Fibroblast of the aortic adventitia (primary cell): ENCODE results near the gene C4BPA. TPM values are rescaled to one million over a fixed set of nuclear protein-coding genes. Genes with fewer than 3 reads are reported as not detected.

Source experiments
- DNase-seq: peaks from one replicate; pipeline ENCODE4 v3.0.0-alpha.2; 2010; ENCODE audit warnings: low read depth
- H3K4me3 ChIP-seq: 2 replicates; pipeline ENCODE4 v1.5.1; 2011; ENCODE audit warnings: low read depth, mild to moderate bottlenecking, control low read depth, low read length, moderate library complexity
- total RNA-seq: library from RNA; depleted of rRNA; stranded (reverse); fragments of >200 nt; gene quantifications from 2 replicates; pipeline ENCODE4 v1.2.3, GENCODE V29; 2012; ENCODE audit warnings: low replicate concordance
- TF ChIP-seq, protein P1 (sequence below): IDR thresholded peaks from 2 replicates; pipeline ENCODE4 v1.5.1; 2011; ENCODE audit warnings: mild to moderate bottlenecking, low read length, control low read depth, inconsistent platforms; ENCODE audit not compliant: insufficient read depth

The C4BPA gene
- total RNA-seq, 1 donor, result not detected

DNA sequence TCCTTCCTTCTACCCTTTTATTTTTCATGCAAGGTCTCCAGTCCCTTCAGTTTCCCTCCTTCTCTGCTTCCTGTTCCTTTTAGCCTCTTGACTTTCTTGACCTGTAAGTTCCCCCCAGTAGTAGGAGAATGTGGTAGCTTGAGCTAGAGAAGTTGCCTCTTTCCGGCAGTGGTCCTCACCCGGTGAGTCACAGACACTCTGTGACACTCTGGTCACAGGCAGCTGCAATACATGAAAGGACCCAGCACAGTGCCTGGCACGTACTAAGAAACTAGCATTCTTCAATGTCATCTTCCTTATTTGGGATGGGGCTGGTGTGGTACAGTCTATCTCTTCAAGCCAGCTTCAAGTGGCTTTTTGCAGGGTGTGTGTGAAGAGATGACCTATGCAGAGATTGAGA, 35.0 kb upstream of the C4BPA start:
- no peak overlapping the region for H3K4me3 ChIP-seq
- DNase-seq, result no peak
- TF ChIP-seq, protein P1, sequence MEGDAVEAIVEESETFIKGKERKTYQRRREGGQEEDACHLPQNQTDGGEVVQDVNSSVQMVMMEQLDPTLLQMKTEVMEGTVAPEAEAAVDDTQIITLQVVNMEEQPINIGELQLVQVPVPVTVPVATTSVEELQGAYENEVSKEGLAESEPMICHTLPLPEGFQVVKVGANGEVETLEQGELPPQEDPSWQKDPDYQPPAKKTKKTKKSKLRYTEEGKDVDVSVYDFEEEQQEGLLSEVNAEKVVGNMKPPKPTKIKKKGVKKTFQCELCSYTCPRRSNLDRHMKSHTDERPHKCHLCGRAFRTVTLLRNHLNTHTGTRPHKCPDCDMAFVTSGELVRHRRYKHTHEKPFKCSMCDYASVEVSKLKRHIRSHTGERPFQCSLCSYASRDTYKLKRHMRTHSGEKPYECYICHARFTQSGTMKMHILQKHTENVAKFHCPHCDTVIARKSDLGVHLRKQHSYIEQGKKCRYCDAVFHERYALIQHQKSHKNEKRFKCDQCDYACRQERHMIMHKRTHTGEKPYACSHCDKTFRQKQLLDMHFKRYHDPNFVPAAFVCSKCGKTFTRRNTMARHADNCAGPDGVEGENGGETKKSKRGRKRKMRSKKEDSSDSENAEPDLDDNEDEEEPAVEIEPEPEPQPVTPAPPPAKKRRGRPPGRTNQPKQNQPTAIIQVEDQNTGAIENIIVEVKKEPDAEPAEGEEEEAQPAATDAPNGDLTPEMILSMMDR, result no peak

DNA sequence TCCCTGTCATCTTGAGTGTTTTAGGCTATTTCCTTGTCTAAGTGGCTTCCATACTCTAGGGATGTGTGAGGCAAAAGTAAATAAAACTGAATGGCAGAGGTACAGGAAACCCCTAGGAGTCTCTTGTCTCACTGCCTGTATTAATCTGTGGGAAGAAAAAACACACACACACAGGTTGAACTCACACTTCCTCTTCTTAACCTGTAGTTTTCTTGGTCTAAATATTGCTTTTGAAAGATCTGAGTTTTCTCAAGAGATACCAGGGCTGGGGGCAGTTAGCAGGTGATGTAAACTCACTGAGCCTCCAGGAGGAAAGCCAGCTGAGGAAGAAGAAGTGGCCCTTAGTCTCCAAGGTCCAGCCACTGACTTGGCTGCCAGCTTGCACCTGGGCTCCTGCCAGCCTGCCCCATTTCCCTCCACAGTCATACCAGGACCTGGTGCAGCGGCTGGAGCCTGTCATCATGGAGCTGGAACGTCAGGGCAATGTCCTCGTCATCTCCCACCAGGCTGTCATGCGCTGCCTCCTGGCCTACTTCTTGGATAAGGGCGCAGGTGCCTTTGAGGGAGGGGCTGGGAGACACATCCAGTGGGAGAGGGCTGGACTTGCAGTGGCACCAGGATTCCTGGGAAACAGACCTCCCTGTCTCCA, 34.1 kb upstream of the C4BPA start:
- no peak for DNase-seq
- TF ChIP-seq, protein P1, result no peak
- H3K4me3 ChIP-seq, result no peak overlapping the region

DNA sequence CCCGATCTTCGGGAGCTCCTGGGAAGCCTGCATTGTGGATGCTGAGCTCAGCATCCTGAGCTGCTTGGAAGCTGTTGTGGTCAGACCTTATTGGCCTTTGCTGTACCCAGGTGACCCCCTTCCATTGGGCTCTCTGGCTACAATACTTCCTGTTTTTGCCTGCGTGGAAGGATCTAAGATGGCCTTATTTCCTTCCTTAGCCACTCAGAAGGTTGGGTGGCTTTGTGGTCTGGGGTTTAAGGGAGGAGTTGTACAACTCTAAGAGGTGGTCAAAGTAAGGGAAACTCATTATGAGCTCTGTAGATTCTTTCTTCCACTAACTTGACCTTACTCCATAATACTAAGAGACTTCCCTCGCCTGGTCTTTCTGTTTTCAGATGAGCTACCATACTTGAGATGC, 33.2 kb upstream of the C4BPA start:
- DNase-seq, result no peak
- TF ChIP-seq, protein P1, result no peak
- no peak overlapping the region for H3K4me3 ChIP-seq

DNA sequence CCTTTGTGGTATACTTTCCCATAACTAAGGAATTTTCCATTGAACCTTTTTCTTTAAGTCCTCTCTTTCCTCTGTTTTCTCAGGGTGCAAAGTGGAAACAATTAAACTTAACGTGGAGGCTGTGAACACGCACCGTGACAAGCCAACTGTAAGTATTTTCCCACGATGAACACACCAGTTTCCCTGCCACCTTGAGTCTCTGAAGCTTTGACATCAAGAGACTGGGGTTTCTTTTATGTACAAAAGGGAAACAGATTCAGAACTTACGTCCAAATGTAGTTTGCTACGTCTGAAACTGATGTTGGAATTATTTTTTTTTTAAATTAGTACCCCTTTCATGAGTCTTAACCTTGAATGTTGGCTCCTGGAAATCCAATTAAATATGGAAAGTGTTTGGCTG, 32.6 kb upstream of the C4BPA start:
- TF ChIP-seq, protein P1, result no peak
- no peak for DNase-seq

DNA sequence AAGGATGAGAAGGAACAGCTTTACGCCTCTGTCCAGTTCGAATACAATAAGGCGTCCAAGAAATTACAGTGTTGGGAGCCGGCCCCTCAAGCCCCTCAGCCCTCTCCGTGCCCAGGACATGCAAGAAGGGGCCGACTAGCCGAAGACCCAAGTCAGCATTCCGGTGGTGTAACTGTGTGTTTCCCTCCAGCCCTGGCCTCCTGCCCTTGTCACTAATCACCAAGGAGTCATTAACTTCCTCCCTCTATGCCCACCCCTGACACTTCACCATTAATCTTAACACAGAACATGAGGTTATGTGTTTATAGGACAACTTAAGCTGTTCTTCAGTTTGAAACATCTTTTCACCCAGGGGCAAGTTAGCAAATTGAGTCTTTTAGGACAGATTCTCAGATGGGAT, 31.8 kb upstream of the C4BPA start:
- TF ChIP-seq, protein P1, result no peak
- no peak for DNase-seq
- no peak overlapping the region for H3K4me3 ChIP-seq

More for the DNA sequence above, 32.6 kb upstream of the C4BPA start:
- no peak overlapping the region for H3K4me3 ChIP-seq

DNA sequence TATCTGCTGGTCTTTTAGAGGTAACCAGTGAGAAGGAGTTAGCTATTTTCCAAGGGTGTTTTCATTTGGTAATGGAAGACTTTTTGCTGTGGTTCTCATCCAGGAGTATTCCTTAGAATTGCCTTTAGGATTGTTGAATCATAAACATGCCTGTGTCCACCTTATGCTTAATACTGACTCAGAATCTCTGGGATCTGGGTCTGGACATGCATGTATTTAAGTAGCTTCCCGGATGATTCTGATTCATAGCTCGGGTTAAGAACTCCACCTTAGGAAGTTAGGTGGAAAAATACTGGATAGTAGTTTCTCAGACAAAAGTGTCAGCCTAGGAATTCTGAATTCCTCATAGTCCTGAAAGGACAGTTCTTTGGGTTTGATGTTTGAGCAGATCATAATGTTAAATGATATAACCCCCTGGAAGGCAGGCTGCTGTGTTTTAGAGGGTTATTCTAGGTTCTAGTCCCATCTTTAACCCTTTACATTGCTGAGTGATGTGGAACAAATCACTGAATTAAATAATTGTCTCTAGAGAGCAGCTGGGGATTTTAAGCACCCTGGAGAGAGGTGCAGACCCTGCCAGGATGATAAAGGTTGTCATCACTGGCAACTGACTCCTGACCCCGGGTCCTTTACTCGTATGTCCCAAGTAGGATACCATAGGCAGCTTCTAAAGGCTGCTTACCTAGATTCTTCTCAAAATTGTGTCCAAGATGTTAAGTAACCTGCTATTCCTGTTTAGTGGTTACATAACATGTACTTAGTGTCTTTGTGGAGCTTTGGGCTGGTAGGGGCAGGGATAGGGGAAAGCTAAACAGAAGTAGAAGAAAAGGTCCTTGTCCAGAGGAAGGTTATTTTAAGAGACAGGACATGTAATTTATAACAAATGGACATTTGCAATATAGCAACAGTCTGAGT, 29.9 kb upstream of the C4BPA start:
- TF ChIP-seq, protein P1, result no peak
- no peak overlapping the region for H3K4me3 ChIP-seq
- DNase-seq, result no peak
